HG03520 (cell line): Measurements from ENCODE around the gene ZNRF3.

Experiments used
- ATAC-seq: cut with Tn5 transposase; IDR thresholded peaks from one replicate; pipeline ENCODE4 v1.9.1; 2021; ENCODE audit warnings: mild to moderate bottlenecking, moderate library complexity; ENCODE audit not compliant: unreplicated experiment

ZNRF3 gene

DNA sequence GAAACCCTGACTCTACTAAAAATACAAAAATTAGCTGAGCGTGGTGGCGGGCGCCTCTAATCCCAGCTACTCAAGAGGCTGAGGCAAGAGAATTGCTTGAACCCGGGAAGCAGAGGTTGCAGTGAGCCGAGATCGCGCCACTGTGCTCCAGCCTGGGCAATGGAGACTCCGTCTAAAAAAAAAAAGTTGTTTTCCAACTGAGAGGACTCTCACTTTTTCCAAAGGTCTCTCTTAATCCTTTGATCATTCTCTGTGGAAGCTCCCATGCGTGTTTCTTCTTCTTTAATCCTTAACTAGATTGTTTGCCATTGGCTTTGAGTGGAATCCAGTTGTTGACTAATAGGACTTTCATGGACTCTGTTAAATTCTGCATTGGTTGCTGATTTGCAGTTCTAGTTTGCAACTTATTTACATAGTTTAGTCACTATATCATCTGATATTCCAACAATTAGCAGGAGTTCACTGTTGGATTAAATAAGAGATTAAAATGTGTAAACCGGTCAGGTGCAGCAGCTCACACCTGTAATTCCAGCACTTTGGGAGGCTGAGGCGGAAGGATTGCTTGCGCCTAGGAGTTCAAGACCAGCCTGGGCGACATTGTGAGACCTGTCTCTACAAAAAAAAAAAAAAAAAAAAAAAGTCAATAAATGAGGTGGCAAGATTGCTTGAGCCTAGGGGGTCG lies 98.6 kb downstream of the ZNRF3 start:
- ATAC-seq: no peak

DNA sequence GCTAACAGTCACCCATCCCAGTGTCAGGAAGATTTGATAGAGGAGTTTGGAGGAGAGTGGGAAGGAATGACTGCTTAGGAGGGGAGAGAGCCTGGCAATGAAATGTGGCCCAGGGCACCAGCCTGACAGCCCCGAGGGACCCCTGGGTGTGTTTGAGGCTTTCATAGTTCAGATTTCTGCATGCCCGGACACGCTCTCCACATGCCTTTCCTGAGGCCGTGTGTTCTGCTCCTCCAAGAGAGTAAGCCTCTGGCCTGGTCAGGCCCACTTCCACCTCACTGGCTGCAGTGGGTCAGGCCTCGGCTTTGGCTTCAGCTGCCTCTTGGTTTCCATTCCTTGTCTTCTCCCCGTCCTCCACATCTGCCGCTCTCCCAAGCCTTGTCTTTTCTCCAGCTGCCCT lies 99.8 kb downstream of the ZNRF3 start:
- no peak for ATAC-seq

GRCh38 chr22:28983788-28984441 lies 100.5 kb downstream of the ZNRF3 start:
- ATAC-seq: no peak

DNA sequence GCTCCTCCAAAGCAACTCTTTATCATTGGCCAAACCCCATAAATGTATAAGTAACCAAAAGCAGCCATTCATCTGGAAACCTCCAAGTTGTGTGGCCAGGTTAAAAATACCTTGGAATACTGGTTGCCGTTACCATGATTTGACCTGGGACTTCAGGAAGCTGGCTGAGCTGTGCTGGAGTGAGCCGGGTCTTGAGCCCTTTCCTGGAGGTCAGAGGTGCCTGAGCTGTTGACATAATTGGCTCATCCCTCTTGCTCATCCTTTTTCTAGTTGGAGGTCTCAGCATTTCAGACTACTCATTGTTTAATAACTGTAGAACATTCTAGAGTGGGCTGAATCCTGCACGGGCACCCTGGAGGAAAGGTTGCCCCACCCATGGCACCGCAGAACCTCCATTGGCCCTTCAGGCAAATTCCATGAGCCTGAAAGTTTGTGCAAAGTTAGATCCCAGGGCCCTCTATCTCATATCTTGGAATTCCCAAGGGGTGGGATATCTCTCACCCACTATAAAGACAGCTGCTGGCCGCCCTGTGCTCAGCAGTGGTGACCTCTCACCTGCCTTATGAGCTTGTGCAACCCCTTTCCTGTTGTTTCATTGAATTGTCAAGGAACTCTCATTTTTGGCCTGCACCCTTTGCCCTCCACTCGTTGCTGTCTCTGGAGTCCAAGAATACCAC lies 101.2 kb downstream of the ZNRF3 start:
- ATAC-seq: no peak

GRCh38 chr22:28985581-28986290 lies 102.4 kb downstream of the ZNRF3 start:
- ATAC-seq: no peak

GRCh38 chr22:28986366-28986765 lies 103.0 kb downstream of the ZNRF3 start:
- no peak for ATAC-seq

DNA sequence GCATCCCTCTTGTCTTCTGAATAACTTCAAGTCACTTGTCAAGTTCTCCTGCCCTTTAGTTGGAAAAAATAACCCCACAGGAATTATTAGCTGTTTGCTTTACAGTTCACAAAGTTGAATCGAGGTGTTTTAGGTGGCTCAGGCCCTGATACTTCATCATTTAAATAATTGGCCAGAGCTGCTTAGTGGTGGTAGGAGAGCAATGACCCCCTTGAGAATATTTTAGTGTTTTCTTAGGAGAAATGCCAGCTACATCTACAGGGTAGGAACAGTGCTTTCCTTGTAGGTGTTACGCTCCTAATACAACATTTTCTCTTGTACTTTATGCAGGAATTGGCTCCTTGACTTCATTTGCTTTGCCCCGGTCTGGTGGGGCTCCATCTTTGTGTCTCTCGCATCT lies 105.1 kb downstream of the ZNRF3 start:
- no peak for ATAC-seq

DNA sequence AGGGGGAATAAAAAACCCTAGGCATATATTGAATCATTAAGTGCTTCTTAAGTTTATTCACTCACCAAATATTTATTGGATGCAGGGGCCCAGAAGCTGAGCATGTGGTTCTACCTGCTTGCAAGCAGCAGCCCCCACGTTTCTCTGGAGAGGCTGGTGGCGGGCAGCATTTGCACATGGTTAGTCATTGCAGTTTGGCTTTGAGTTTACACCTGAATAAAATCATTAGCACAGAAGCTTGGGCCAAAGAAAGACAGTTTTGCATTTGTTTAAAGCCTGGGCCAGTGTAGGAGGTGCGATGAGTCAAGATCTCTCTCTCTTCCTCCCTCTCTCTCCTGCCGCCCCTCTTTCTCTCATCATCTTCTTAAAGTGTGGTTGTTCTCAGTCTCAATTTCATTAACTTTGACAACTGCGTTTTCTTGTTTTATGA lies 105.7 kb downstream of the ZNRF3 start:
- no peak for ATAC-seq

- no peak for ATAC-seq
Measured at GRCh38 chr22:28989484-28989883, 106.1 kb downstream of the ZNRF3 start.

GRCh38 chr22:28989912-28990311 lies 106.5 kb downstream of the ZNRF3 start:
- no peak for ATAC-seq

DNA sequence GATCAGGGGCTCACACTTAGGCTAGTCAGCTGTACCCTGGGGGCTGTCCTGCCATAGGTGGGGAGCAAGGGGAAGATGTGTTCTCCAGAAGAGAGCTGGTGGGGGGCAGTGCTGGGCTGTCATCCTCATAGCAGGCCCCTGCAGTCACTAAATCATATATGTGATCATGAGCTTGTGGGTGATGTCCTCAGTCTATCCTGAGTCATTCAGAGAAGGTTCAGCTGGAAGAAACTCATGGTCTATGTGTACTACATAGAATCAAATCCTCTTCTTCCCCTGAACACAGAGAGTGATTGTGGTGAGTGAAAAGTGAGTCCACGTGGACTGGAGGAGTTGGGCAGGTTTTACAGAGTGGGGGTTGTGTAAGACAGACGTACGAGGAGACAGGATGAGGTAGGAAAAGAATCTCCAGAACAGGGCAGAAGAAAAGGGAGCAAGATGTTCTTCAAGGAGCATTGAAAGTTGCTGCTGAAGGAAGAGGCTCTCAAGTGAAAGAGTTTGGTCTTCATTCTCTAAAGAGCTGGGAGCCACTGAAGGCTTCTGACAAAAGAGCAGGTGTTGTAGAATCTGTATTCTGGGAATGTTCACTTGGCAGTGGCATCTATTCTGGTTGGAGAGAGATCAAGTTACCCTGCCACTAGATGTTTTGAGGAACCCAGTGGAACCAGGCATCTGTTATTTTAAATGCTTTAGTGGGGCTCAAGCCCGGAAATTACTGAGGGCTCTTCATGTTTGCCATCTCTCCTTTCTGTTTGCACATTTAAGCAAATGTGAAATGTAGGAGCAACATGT lies 109.4 kb downstream of the ZNRF3 start:
- no peak for ATAC-seq

- no peak for ATAC-seq
Measured at GRCh38 chr22:28994522-28994921, 111.2 kb downstream of the ZNRF3 start.

DNA sequence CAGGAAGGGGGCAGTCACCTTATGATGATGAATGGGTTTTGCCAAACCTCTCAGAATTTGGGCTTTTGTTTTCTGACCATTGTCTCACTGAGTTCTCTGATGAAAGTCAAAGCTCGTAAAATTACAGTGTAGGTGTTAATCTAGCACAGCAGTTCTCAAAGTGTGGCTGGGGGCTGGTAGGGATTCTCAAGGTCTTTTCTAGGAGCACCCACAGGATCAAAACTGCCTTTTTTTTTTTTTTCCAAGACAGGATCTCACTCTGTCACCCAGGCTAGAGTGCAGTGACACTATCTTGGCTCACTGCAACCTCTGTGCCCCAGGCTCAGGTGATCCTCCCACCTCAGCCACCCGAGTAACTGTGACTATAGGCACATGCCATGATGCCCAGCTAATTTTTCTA lies 112.2 kb downstream of the ZNRF3 start:
- ATAC-seq: no peak

DNA sequence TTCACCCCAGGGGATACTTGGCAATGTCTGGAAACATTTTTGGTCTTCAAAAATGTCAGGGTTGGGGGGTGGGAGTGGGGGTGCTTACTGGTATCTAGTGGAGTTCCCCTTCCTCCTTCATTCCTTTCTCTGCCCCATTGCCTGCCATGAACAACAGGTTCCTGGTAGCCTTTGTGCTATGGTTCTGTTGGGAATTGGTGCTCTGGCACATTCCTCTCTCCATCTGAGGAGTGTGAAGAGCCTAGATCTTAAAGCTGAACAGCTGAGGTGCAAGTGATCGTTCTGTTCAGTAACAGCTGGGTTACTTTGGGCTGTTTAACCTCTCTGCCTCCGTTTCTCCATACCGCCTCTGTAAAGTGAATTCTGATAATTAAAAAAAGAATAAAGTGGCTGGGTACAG lies 114.0 kb downstream of the ZNRF3 start:
- no peak for ATAC-seq

DNA sequence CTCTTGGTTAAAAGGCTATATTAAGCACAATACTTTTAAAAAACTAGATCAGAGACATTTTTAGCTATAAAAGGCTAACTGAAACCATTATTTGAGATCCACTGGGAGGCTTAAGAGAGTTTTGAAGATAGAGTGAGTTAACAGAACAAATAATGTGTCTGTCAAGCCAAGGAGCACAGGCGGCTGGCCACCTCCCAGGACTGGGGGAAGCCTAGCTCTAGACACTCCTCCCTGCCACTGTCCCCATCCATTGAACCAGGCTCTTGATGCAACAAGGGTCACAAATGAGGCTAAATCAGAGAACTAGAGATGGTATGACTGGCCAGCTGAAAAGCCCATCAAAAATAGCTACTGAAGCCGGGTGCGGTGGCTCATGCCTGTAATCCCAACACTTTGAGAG lies 115.3 kb downstream of the ZNRF3 start:
- no peak for ATAC-seq

DNA sequence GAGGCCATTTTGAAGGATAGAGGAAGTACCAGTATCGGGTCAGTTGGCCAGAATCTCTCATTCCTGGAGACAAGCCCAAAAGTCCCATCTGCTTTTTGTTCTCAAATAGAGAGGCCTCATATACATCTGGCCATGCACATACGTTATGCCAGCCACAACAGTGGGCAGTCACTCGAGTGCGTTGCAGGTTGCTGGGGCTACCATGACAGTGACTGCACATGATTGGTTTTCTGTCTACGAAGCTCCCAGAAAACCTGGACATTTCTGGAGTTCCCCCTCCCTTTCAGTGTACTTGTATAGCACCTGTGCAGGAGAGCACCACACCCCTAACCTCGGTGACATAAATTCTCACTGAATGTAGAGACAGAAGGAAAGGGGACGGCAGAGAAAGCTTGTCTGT lies 116.1 kb downstream of the ZNRF3 start:
- ATAC-seq: no peak

DNA sequence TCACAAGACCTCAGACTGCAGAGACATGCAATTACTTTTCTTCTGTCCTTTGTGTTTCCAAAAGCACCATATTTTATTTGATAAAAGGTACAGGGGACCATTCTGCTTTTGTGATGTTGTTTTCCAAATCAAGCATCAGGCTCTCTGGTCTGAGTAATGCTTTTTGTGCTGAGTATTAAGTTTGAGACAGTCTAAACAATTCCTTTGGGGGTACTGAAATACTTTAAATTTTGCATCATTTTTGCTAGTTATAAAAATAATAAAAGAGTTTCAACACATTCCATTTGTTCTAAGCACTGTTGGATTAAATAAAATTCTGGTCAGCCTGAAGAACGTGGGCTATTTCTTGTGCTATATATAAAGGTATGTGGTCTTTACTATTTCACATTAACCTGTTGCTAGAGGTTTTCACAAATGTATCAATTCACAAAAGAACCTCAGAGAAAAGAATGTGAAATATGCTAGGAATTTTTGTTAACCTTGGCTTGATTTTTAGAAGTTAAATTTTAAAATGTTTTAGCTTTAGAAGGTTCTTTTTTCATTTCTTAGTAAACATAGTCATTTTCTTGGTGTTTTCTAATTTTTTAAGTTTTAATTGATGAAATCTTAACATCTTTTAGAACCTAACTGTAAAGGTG lies 116.7 kb downstream of the ZNRF3 start:
- no peak for ATAC-seq

- no peak for ATAC-seq
Measured at GRCh38 chr22:29000641-29001040, 117.3 kb downstream of the ZNRF3 start.

GRCh38 chr22:29002603-29003002 lies 119.2 kb downstream of the ZNRF3 start:
- ATAC-seq: no peak

DNA sequence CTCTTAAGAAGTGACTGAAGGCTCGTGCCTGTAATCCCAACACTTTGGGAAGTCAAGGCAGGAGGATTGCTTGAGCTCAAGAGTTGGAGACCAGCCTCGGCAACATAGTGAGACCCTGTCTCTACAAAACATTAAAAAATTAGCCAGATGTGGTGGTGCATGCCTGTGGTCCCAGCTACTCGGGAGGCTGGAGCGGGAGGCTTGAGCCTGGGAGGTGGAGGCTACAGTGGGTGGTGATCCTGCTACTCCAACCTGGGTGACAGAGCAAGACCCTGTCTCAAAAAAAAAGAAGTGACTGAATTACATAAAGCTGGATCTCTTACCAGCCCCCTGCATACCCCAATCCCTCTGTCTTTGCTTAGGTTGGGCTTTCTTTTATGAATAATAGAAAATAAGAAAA lies 120.2 kb downstream of the ZNRF3 start:
- no peak for ATAC-seq
